Measurements from ENCODE around the gene PRCD.
"Not testable (repeated sequence)": the region's sequence is repeated elsewhere in the genome, so short reads cannot be mapped to it uniquely, and the experiment has no call there.

Gene PRCD

DNA sequence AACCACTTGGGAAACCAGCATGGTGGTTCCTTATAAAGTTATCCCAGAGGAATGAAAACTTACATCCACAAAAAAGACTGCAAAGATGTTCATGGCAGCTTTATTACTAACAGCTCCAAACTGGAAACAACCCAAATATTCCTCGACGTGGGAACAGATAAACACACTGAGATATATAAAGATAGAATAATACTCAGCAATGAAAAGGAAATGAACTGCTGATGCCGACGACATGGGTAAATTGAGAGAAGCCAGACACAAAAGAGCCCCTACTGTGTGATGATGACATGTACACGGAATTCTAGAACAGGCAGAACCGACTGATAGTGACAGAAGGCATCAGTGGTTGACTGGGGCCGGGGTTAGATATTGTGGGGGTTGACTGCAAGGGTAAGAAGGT lies 9.7 kb downstream of the PRCD start:
- no peak overlapping the region for H3K27ac ChIP-seq (ENCODE audit: low read depth, low read length, severe bottlenecking)
- H3K4me3 ChIP-seq (ENCODE audit: extremely low read depth, insufficient read depth, low read length, poor library complexity, severe bottlenecking), result no peak overlapping the region
- 90 to 91% methylated on average over 4 to 5 of the region's 7 CpGs for WGBS, 2 experiments (ENCODE audit: insufficient coverage in 2 of 2)
- no peaks in the 10 kb centered on the region for H3K36me3 ChIP-seq (ENCODE audit: control insufficient read depth, insufficient read depth, low read length)
- no peaks in the 10 kb centered on the region for H3K9me3 ChIP-seq (ENCODE audit: control insufficient read depth, low read length)
- peaks cover 48% of the 10 kb centered on the region for H3K4me1 ChIP-seq (ENCODE audit: control insufficient read depth, insufficient read depth, low read length, poor library complexity, severe bottlenecking)

DNA sequence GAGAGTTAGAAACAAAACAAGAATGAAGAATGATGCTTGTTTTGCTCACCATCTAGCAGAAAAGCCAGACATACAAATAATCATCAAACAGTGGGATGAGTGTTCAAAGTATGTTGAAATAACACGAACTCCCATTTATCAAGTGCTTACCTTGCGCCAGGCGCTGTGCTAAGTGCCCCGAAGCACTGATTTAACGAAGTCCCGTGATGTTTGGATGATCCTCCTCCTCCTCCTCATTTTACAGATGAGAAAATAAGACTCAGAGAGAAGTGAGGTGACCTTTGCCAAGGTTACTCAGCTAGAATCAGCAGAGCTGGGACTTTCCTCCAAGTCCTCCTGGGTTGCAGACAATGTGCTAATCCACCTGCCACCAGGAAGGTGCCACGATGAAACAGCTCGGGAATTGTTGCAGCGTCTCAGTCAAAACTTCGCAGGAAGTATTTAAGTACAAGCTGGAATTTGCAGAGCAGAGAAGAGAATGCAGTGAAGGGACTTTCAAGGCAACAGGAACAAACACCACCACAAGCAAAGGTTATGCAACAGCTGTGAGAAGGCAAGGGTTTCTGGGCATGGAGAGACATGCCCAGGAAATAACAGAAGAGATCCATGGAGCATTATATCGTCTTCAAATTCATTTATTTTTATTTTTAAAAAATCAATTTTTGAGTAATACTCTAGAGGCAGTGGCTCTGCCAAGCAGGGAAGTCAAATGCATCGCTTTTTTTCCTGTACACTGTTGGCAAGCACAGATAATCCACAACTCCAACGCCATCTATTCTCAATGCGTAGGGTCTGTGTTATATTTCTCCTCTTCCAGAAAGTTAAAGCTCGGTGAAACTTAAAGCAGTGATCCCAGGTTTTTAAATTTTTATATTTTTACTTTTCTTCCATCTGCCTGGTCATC lies 11.1 kb downstream of the PRCD start:
- no peaks in the 10 kb centered on the region for H3K36me3 ChIP-seq (ENCODE audit: control insufficient read depth, insufficient read depth, low read length)
- peaks cover 35% of the 10 kb centered on the region for H3K4me1 ChIP-seq (ENCODE audit: control insufficient read depth, insufficient read depth, low read length, poor library complexity, severe bottlenecking)
- no peak overlapping the region for H3K4me3 ChIP-seq (ENCODE audit: extremely low read depth, insufficient read depth, low read length, poor library complexity, severe bottlenecking)
- H3K9me3 ChIP-seq (ENCODE audit: control insufficient read depth, low read length), result no peaks in the 10 kb centered on the region
- peak overlapping the region; percentile 26 for H3K27ac ChIP-seq (ENCODE audit: low read depth, low read length, severe bottlenecking)
- WGBS, 2 experiments (ENCODE audit: insufficient coverage in 2 of 2), result 74 to 87% methylated on average over 7 to 14 of the region's 15 CpGs

DNA sequence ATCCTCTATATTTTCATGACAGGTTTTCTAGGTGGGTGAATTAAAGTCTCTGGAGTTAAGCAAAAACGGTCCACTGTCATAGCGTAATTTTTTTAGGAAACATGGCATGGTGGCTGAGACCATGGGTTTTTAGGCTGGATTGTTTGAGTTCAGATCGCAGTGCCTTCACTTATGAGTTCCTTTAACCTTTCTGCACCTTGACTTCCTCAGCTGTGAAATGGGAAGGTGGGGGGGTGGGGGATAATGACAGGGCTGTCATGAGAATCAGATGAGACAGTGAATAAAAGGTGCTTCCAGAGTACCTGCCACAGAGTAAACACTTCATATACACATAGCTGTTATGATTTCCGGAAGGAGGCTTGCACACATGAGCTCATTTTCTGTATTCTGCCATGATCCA lies 11.8 kb downstream of the PRCD start:
- H3K27ac ChIP-seq (ENCODE audit: low read depth, low read length, severe bottlenecking), result no peak overlapping the region
- H3K4me1 ChIP-seq (ENCODE audit: control insufficient read depth, insufficient read depth, low read length, poor library complexity, severe bottlenecking), result peaks cover 30% of the 10 kb centered on the region
- no peaks in the 10 kb centered on the region for H3K9me3 ChIP-seq (ENCODE audit: control insufficient read depth, low read length)
- H3K4me3 ChIP-seq (ENCODE audit: extremely low read depth, insufficient read depth, low read length, poor library complexity, severe bottlenecking), result no peak overlapping the region
- H3K36me3 ChIP-seq (ENCODE audit: control insufficient read depth, insufficient read depth, low read length), result no peaks in the 10 kb centered on the region
- WGBS, 2 experiments (ENCODE audit: insufficient coverage in 2 of 2), result 93 to 94% methylated on average over 2 to 3 of the region's 4 CpGs

DNA sequence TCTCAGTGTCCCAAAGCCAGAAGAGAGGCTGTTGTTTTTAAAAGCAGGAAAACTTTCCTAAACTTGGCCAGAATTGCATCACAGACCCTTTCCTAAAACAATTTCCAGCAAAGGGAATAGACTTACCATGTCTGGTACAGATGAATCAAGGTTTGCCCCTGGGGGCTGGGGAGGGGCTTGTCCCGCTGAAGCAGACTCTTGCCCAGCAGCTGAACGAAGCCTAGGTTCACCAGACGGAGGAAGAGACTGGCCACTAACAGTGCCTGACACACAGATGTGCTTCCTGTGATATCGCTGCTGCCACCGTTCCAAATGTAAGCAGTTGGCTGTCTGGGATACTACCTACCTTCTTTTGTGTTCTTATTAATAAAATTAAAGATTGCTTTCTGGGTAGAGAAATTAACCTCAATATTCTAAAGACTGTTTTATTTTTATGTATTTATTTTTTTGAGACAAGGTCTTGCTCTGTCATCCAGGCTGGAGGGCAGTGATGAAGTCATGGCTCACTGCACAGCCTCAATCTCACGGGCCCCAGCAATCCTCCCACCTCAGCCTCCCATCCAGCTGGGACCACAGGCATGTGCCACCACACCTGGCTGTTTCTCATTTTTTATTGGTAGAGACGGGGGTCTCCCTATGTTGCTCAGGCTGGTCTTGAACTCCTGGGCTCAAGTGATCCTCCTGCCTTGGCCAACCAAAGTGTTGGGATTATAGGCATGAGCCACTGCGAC lies 13.5 kb downstream of the PRCD start:
- H3K4me1 ChIP-seq (ENCODE audit: control insufficient read depth, insufficient read depth, low read length, poor library complexity, severe bottlenecking), result peaks cover 22% of the 10 kb centered on the region
- no peaks in the 10 kb centered on the region for H3K36me3 ChIP-seq (ENCODE audit: control insufficient read depth, insufficient read depth, low read length)
- no peak overlapping the region for H3K4me3 ChIP-seq (ENCODE audit: extremely low read depth, insufficient read depth, low read length, poor library complexity, severe bottlenecking)
- 90 to 92% methylated on average over 6 of the region's 8 CpGs for WGBS, 2 experiments (ENCODE audit: insufficient coverage in 2 of 2)
- no peaks in the 10 kb centered on the region for H3K9me3 ChIP-seq (ENCODE audit: control insufficient read depth, low read length)
- no peak overlapping the region for H3K27ac ChIP-seq (ENCODE audit: low read depth, low read length, severe bottlenecking)

DNA sequence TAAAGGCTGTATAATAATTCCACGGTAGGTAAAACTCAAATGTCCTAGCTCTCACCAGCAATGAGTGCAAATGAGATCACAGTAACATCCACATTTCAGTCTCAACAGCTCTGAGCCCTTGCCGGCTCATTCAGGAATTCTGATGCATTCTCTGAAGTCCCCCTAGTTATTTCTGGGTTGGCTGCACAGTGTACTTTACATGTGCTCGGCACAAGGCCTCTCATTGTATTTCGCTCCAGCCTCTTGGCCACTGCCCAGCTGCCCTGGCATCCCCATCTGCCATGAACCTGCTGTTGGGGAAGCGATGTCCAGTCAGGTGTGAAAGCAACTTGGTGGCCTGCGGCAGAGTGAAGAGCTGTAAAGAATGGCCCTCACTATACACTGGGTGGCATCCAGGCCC lies 14.3 kb downstream of the PRCD start:
- Histone ChIP-seq H3K9me3 (ENCODE audit: control insufficient read depth, low read length) (no peaks in the 10 kb centered on the region), H3K4me3 (ENCODE audit: extremely low read depth, insufficient read depth, low read length, poor library complexity, severe bottlenecking) (no peak overlapping the region), H3K36me3 (ENCODE audit: control insufficient read depth, insufficient read depth, low read length) (peaks cover 4% of the 10 kb centered on the region), H3K27ac (ENCODE audit: low read depth, low read length, severe bottlenecking) (no peak overlapping the region), H3K4me1 (ENCODE audit: control insufficient read depth, insufficient read depth, low read length, poor library complexity, severe bottlenecking) (peaks cover 18% of the 10 kb centered on the region)
- 81% methylated on average over 6 of the region's 6 CpGs for WGBS, 2 experiments (ENCODE audit: insufficient coverage in 2 of 2)

DNA sequence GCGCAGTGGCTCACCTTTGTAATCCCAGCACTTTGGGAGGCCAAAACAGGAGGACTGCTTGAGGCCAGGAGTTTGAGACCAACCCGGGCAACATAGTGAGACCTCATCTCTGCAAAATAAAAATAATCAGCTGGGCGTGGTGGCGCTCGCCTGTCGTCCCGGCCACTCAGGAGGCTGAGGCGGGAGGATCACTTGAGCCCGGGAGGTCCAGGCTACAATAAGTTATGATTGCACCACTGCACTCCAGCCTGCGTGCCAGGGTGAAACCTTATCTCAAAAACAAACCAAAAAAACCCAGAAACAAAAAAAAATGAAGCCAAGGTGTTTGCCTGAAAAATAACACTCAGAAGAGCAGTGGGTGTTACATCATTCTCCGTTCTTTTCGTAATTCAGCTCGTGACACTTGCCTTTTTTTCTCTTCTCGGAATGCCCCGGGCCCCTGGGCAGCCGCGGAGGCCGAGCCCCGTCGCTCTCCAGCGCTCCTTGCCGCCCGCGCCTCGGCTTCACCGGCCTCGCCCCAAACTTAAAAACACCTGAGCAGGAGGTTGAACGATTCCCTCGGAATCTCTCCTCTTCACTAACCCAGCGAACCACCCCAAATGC lies 17.0 kb downstream of the PRCD start:
- WGBS, 2 experiments (ENCODE audit: insufficient coverage in 2 of 2), result 34 to 49% methylated on average over 22 to 30 of the region's 30 CpGs
- H3K4me1 ChIP-seq (ENCODE audit: control insufficient read depth, insufficient read depth, low read length, poor library complexity, severe bottlenecking), result peaks cover 24% of the 10 kb centered on the region
- peaks cover 31% of the 10 kb centered on the region for H3K36me3 ChIP-seq (ENCODE audit: control insufficient read depth, insufficient read depth, low read length)
- no peaks in the 10 kb centered on the region for H3K9me3 ChIP-seq (ENCODE audit: control insufficient read depth, low read length)
- H3K4me3 ChIP-seq (ENCODE audit: extremely low read depth, insufficient read depth, low read length, poor library complexity, severe bottlenecking), result peak overlapping the region; percentile 85
- peak overlapping the region; percentile 52 for H3K27ac ChIP-seq (ENCODE audit: low read depth, low read length, severe bottlenecking)

DNA sequence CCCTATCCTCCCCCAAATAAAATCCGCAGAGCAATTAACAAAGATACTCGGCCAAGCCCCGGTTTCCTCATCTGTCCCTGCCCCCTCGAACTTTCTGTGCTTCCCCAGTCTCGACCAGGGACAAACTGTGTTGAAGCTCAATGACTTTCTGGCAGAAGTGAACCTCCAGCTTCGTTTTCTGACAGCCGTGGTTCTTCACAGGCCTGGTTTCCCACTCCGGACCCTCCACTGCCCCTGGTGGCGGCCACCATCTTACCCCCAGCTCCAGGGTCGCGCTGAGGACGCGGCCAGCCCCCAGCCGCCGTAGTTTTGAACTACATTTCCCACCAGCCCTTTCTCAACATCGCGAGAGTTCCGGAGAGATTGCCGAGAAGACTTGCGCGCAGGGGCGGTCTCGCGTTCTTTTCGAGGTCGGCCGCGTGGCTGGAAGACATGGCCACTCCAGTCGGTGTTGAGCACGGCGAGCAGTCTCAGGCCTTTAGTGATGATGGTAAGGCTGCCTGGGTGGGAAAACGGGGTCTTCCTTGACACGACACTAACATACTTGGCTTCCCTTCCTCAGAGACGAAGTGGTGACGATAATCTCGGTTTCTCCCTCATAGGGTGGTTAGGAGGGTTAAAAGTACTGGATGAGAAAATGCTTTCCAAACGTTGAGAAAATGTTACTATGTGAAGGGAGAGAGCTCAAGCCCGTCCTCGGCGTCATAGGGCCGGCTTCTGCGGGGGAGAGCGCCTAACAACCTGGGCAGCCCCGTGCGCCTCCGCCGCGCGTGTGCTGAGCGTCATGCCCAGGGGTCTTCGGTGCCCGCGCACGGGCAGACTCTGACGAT lies 17.7 kb downstream of the PRCD start:
- Histone ChIP-seq H3K36me3 (ENCODE audit: control insufficient read depth, insufficient read depth, low read length) (peaks cover 37% of the 10 kb centered on the region), H3K27ac (ENCODE audit: low read depth, low read length, severe bottlenecking) (peak overlapping the region; percentile 70), H3K4me3 (ENCODE audit: extremely low read depth, insufficient read depth, low read length, poor library complexity, severe bottlenecking) (peak overlapping the region; percentile 85), H3K9me3 (ENCODE audit: control insufficient read depth, low read length) (no peaks in the 10 kb centered on the region), H3K4me1 (ENCODE audit: control insufficient read depth, insufficient read depth, low read length, poor library complexity, severe bottlenecking) (peaks cover 27% of the 10 kb centered on the region)
- 1 to 3% methylated on average over 23 to 48 of the region's 55 CpGs for WGBS, 2 experiments (ENCODE audit: insufficient coverage in 2 of 2)

DNA sequence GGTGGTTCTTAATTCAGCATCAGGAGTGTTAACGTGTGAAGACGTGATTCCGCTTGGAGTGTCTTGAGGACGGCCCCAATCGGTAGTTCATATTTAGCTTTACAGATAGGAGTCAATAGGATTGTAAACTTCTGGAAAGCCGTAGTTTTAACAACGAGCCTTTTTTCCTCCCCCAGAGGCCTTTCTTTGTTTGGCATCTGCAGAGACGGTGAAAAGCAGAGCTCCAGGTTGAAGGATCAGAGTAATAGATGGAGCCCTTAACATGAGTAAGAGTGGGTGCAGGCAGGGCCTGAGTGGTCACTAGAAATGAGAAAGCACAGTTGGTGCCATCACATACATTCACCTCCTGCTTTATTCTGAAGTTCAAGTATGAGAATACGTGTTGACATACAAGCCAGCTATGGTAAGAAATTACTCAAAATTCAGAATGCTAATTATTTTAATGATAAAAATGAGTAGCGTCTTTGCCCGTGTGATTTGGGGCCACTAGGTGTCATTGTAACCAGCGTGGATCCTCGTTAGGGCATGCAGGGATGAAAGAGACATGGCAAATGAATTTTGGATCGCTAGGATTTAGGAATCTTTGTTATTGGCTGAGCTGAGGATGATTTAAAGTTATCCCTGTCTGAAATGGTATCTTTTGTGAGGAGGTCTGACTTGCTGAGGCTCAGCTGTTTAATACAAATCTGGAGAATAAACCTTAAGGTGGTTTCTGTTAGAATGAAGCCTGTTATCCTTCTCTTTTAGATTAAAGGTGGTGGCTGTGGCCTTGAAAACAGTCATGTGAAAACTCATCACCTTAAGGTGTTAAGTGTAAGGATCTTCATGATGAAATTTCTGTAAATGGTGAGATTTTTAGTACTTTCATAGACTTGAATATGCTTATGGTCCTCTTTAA lies 18.6 kb downstream of the PRCD start:
- peak overlapping the region; percentile 70 for H3K27ac ChIP-seq (ENCODE audit: low read depth, low read length, severe bottlenecking)
- H3K9me3 ChIP-seq (ENCODE audit: control insufficient read depth, low read length), result no peaks in the 10 kb centered on the region
- peaks cover 26% of the 10 kb centered on the region for H3K4me1 ChIP-seq (ENCODE audit: control insufficient read depth, insufficient read depth, low read length, poor library complexity, severe bottlenecking)
- H3K36me3 ChIP-seq (ENCODE audit: control insufficient read depth, insufficient read depth, low read length), result peaks cover 46% of the 10 kb centered on the region
- H3K4me3 ChIP-seq (ENCODE audit: extremely low read depth, insufficient read depth, low read length, poor library complexity, severe bottlenecking), result peak overlapping the region; percentile 85
- WGBS, 2 experiments (ENCODE audit: insufficient coverage in 2 of 2), result 1 to 4% methylated on average over 11 to 12 of the region's 14 CpGs

DNA sequence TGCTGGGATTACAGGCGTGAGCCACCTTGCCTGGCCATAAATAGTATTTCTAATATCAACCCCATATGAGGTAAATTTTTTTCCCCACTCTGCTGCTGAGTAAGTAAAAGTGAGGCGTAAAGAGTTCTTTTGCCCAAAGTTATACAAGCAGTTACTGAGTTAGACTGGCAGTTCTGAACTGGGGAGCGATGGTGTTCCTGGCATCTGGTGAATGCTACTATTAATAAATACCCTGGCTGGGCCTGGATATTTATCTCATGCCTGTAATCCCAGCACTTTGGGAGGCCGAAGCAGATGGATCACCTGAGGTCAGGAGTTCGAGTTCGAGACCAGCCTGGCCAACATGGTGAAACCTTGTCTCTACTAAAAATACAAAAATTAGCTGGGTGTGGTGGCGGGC lies 19.6 kb downstream of the PRCD start:
- H3K4me3 ChIP-seq (ENCODE audit: extremely low read depth, insufficient read depth, low read length, poor library complexity, severe bottlenecking), result peak overlapping the region; percentile 85
- not testable (repeated sequence) for H3K27ac ChIP-seq (ENCODE audit: low read depth, low read length, severe bottlenecking); H3K9me3 ChIP-seq (ENCODE audit: control insufficient read depth, low read length)
- peaks cover 54% of the 10 kb centered on the region for H3K36me3 ChIP-seq (ENCODE audit: control insufficient read depth, insufficient read depth, low read length)
- WGBS, 2 experiments (ENCODE audit: insufficient coverage in 2 of 2), result 95 to 96% methylated on average over 4 to 5 of the region's 7 CpGs
- H3K4me1 ChIP-seq (ENCODE audit: control insufficient read depth, insufficient read depth, low read length, poor library complexity, severe bottlenecking), result peaks cover 26% of the 10 kb centered on the region
